ENCODE data around the gene EFNA2. TPM values are rescaled to one million over a fixed set of nuclear protein-coding genes. Genes with fewer than 3 reads are reported as not detected.
A peak's percentile ranks its signal among the peaks of the same experiment; 100 is the strongest.

Gene EFNA2
- polyA plus RNA-seq, 2 of the 4 experiments (the other 2 are of a cell fraction) = 0.16 to 1.3 TPM

DNA sequence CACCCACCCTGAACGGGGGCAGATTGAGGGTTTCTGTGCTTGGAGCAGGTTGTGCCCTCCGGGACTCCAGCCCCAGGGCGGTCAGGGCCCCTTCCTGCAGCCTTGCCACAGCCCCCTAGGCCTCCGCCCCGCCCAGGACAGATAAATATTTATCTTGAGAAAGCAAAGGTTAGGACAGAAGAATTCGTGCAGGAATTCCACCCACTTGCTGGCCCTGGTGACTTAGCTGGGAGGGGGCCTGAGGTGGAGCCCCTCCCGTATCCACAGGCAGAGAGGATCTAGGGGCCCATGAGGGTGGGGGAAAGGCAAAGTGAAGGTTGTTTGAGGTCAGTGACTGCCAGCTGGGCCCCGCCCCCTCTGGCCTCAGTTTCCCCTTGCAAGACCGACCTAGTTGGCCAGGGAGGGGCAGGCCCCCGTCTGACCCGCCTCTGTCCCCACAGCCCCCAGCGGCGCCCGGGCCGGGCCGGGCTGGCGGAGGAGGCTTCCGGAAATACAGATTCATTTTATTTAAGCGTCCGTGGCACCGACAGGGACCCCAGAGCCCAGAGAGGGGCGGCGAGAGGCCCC lies 32.1 kb upstream of the EFNA2 start:
- DNase-seq (ENCODE audit: low read depth in 1 of 2, low spot score in 1 of 2) (peak in 1 of 2 experiments; percentile 79), ATAC-seq (peak in 1 of 2 experiments; percentile 19; a peak in 4 of 6 replicates), FAIRE-seq (no peak)
- CTCF ChIA-PET = interaction anchor here (0.7 to 18.7 kb wide), 7 partner anchors 9 to 141 kb away, joined by 3 to 500 read pairs (median 6); partner anchors contain the start of genes ATP5F1D and CIRBP
- Histone ChIP-seq H3K4me2 (peak overlapping the region; percentile 100), H3K9me3 (no peaks in the 10 kb centered on the region), H3K27ac (peak overlapping the region; percentile 100), H3K4me1 (peaks cover 50% of the 10 kb centered on the region), H3K4me3 (peak overlapping the region; percentile 97)
- TF ChIP-seq CBX8 (IDR thresholded peaks at IDR 0.05) = no peak
- TF ChIP-seq, protein P1, sequence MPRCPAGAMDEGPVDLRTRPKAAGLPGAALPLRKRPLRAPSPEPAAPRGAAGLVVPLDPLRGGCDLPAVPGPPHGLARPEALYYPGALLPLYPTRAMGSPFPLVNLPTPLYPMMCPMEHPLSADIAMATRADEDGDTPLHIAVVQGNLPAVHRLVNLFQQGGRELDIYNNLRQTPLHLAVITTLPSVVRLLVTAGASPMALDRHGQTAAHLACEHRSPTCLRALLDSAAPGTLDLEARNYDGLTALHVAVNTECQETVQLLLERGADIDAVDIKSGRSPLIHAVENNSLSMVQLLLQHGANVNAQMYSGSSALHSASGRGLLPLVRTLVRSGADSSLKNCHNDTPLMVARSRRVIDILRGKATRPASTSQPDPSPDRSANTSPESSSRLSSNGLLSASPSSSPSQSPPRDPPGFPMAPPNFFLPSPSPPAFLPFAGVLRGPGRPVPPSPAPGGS (IDR thresholded peaks at IDR 0.05) = 0 out of 3 replicates have a peak, but pooled peaks have one; percentile 6
- POLR2A ChIA-PET = interaction anchor here (0.6 to 5.0 kb wide), 7 partner anchors 8 to 330 kb away, joined by 3 to 62 read pairs (median 9); partner anchors contain the start of genes CIRBP and FAM174C
- WGBS (ENCODE audit: missing lambda C conversion rate) = 0% methylated on average over 3 of the region's 23 CpGs

DNA sequence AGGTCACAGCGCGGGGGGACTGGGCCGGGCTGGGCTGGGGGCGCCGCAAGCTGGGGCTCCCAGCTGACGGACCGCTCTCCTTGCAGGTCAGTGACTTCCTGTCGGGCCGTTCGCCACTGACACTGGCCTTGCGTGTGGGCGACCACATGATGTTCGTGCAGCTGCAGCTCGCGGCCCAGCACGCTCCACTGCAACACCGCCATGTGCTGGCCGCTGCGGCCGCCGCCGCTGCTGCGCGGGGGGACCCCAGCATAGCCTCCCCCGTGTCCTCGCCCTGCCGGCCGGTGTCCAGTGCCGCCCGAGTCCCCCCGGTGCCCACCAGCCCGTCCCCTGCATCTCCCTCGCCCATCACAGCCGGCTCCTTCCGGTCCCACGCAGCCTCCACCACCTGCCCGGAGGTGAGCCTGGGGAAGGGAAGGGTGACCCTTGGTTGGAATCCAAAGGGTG lies 31.6 kb upstream of the EFNA2 start:
- Histone ChIP-seq H3K9me3 (no peaks in the 10 kb centered on the region), H3K4me2 (peak overlapping the region; percentile 100), H3K27ac (peak overlapping the region; percentile 100), H3K4me3 (peak overlapping the region; percentile 97), H3K4me1 (peaks cover 55% of the 10 kb centered on the region)
- ChIA-PET CTCF (interaction anchor here (1.9 to 18.7 kb wide), 3 partner anchors 8 to 13 kb away, joined by 10 to 500 read pairs (median 107); partner anchors contain the start of genes ATP5F1D and CIRBP), POLR2A (interaction anchor here (0.6 to 5.0 kb wide), 4 partner anchors 7 to 44 kb away, joined by 7 to 62 read pairs (median 23); partner anchors contain the start of gene CIRBP)
- WGBS (ENCODE audit: missing lambda C conversion rate) = 68% methylated on average over 5 of the region's 37 CpGs
- DNase-seq (ENCODE audit: low read depth in 1 of 2, low spot score in 1 of 2) = no peak
- ATAC-seq = no peak
- no peak for FAIRE-seq
- TF ChIP-seq, protein P2, sequence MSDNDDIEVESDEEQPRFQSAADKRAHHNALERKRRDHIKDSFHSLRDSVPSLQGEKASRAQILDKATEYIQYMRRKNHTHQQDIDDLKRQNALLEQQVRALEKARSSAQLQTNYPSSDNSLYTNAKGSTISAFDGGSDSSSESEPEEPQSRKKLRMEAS (IDR thresholded peaks at IDR 0.05) = 0 out of 2 replicates have a peak, but pooled peaks have one; percentile 12
- TF ChIP-seq, protein P3, sequence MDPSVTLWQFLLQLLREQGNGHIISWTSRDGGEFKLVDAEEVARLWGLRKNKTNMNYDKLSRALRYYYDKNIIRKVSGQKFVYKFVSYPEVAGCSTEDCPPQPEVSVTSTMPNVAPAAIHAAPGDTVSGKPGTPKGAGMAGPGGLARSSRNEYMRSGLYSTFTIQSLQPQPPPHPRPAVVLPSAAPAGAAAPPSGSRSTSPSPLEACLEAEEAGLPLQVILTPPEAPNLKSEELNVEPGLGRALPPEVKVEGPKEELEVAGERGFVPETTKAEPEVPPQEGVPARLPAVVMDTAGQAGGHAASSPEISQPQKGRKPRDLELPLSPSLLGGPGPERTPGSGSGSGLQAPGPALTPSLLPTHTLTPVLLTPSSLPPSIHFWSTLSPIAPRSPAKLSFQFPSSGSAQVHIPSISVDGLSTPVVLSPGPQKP (IDR thresholded peaks at IDR 0.05; ENCODE audit: low read depth, low read length) = no peak

DNA sequence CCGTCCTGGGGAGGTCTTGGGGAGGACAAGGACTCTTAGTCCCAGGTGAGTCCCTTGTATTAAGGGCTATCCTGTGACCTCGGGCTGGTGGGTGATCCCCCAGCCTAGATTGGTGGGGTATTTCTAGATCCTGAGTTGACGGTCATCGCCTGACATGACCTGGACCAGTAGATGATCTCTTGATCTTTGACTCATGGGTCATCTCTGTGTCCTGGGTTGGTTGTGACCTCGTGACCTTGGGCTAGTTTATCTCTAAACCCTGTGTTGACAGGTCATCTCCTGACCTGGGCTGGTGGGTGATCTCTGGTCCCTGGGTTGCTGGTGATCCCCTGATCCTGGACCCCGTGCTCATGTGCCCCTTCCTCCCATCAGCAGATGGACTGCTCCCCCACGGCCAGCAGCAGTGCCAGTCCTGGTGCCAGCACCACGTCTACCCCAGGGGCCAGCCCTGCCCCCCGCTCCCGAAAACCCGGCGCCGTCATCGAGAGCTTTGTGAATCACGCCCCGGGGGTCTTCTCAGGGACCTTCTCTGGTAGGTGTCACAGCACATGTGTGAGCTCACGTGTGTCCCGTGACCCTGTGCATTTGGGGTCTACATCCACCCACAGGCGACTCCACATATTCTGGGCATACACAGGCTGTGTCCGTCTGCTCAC lies 31.0 kb upstream of the EFNA2 start:
- Histone ChIP-seq H3K4me2 (peak overlapping the region; percentile 100), H3K9me3 (no peaks in the 10 kb centered on the region), H3K27ac (peak overlapping the region; percentile 100), H3K4me3 (peak overlapping the region; percentile 97), H3K4me1 (peaks cover 61% of the 10 kb centered on the region)
- TF ChIP-seq HDAC2 (IDR thresholded peaks at IDR 0.05) (no peak), ESRRA (IDR thresholded peaks at IDR 0.05; ENCODE audit: borderline replicate concordance, low read length) (0 out of 2 replicates have a peak, but pooled peaks have one; percentile 25), POLR2AphosphoS2 (conservative IDR thresholded peaks at IDR 0.05; ENCODE audit: low read length) (peak; percentile 61; the same call in 1 of the 2 replicates)
- 77% methylated on average over 7 of the region's 20 CpGs for WGBS (ENCODE audit: missing lambda C conversion rate)
- FAIRE-seq = no peak
- CTCF ChIA-PET = interaction anchor here (2.4 to 18.7 kb wide), 3 partner anchors 11 to 34 kb away, joined by 10 to 500 read pairs (median 107); partner anchors contain the start of genes ATP5F1D and CIRBP
- POLR2A ChIA-PET = interaction anchor here (2.2 to 5.0 kb wide), 2 partner anchors 11 to 15 kb away, joined by 32 to 62 read pairs; partner anchors contain the start of gene CIRBP
- no peak for ATAC-seq
- no peak for DNase-seq (ENCODE audit: low read depth in 1 of 2, low spot score in 1 of 2)

DNA sequence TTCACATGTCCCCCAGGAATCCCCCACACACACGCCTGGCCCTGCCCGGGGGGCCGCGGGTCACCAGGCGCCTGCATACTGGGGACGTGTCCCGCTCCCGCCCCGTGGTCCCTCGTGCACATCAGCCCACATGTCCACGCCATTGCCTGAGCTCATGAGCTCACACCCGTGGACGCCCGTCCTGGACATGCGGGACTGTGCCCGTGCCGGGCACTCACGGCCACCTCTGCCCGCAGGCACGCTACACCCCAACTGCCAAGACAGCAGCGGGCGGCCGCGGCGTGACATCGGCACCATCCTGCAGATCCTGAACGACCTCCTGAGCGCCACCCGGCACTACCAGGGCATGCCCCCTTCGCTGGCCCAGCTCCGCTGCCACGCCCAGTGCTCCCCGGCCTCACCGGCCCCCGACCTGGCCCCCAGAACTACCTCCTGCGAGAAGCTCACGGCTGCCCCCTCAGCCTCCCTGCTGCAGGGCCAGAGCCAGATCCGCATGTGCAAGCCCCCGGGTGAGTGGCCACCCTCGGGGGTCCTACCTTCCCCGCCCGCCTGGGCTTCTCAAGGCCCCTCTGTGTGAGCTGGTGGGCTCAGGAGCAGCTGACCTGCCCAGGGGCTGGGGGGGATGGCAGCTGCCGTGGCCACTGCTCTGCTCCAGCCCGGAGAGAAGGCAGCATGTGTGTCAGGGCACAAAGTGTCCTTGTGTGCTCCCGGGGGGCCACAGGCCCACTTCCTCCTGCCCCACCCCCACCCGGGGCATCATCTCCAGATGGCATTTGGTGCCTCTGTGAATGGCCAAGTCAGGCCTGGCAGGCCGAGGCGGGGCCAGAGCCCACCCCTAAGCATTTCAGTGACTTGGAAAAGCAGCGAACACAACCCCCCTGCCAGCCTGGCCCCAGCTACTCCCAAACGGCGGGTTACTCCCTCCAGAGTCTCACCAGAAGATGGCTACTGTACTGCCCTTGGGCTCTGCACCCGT lies 30.2 kb upstream of the EFNA2 start:
- H3K4me2 ChIP-seq = peak overlapping the region; percentile 100
- ATAC-seq (no peak), DNase-seq (ENCODE audit: low read depth in 1 of 2, low spot score in 1 of 2) (no peak), FAIRE-seq (no peak)
- CTCF ChIA-PET = interaction anchor here (1.0 to 18.7 kb wide), 4 partner anchors 12 to 147 kb away, joined by 3 to 500 read pairs (median 58); partner anchors contain the start of genes ATP5F1D and CIRBP
- WGBS (ENCODE audit: missing lambda C conversion rate) = 77% methylated on average over 7 of the region's 52 CpGs
- H3K4me1 ChIP-seq = peaks cover 69% of the 10 kb centered on the region
- H3K9me3 ChIP-seq = no peaks in the 10 kb centered on the region
- peak overlapping the region; percentile 97; the same call in 1 of the 3 replicates for H3K4me3 ChIP-seq
- peak overlapping the region; percentile 100 for H3K27ac ChIP-seq
- POLR2A ChIA-PET = interaction anchor here (5.0 kb wide), 1 partner anchor 14 kb away, joined by 62 read pairs; the partner anchor contains the start of gene CIRBP
- peak in 1 of 2 experiments; percentile 19; a peak in 1 of 5 replicates for TF ChIP-seq JUN (IDR thresholded peaks at IDR 0.05)
- no peak for TF ChIP-seq KDM1A (IDR thresholded peaks at IDR 0.05; ENCODE audit: low read depth)

All from A549 (cell line).